GM19328 (cell line): Measurements from ENCODE around the gene HOXA1.

Experiments
- ATAC-seq: cut with Tn5 transposase; IDR thresholded peaks from one replicate; pipeline ENCODE4 v1.9.1; 2021; ENCODE audit warnings: mild to moderate bottlenecking, moderate library complexity; ENCODE audit not compliant: unreplicated experiment

HOXA1 gene

DNA sequence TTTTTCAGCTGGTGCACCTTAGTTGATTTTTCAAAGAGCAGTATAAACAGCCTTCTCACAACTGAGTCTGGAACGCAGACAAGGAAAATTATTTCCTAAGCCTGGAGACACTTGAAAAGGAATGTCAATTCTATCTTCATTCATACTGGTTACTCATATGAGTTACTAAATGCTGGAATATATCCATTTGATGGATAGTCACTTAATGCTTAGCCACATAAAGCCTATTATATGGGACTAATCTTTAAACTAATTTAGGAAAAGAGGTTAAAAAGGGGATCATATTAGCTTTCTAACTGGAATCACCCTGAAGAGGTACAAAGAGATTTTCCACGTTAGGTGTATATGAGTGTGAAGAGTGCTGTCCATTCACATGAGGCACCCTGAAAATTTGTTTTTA lies 36.4 kb upstream of the HOXA1 start:
- ATAC-seq, result no peak

DNA sequence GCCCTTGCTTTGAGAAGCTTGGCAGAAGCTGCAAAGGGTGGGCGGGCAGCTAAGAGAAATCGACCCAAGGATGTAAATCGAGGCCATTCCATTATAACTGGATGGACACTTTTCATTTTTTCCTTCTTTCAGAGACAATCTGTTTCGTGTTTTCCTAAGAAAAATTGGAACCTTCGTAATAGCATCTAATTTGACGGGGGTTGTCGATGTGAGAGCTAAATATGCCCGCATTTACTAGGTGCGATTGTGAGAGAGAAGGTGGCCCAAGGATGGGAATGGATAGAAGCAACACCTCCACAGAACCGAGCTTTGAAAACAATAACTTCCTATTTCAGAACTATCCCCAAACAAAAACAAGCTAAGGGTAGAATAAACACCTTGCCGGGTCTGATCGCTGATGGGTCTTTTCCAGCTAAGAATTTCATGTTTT lies 35.6 kb upstream of the HOXA1 start:
- no peak for ATAC-seq

DNA sequence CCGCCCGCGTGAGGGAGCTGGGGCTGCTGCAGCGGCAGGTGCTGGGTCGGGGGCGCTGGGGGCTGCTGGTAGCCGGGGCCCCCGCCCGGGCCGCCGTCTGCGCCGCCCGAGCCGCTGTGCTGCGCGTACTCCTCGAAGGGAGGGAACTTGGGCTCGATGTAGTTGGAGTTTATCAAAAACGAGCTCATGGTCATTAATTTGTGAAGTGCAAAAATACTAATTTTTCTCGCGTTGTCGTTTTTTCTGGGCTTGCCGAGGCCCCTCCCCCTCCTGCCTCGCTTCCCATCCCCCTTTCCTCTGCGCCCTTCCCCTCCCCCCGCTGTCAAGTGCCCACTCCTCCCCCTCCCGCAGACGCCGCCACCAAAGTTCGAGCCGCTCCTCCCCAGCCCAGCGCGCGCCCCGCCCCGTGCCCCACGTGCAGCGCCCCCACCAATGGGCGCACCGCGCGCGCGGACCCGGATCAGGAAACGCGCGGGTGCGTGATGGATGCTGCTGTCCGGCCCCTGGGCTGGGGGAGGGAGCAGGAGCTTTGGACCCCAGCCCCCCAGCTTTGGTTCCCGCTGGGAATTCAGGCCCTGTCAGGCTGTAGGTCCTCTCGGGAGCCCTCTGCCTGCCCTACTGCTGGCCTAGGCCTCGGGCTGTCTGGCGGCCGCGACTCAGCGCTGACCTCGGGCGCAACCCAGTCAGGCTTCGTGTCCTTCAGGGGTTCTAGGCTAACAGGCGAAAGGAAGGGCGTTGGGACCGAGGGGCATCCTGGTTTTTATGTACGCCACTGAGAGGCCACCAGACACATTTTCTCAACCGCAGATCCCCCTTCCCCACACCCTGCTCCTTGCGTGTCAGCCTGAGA lies 35.0 kb upstream of the HOXA1 start, which contains the start of gene HOXA4:
Gene HOXA4, minus strand, starts transcription at position 218 of the 850 bp plus-strand sequence. Its CDS starts 24 bp downstream, at position 194.
- no peak for ATAC-seq

- ATAC-seq, result no peak
These were observed 34.1 kb upstream of the HOXA1 start for GRCh38 chr7:27129729-27130539.

DNA sequence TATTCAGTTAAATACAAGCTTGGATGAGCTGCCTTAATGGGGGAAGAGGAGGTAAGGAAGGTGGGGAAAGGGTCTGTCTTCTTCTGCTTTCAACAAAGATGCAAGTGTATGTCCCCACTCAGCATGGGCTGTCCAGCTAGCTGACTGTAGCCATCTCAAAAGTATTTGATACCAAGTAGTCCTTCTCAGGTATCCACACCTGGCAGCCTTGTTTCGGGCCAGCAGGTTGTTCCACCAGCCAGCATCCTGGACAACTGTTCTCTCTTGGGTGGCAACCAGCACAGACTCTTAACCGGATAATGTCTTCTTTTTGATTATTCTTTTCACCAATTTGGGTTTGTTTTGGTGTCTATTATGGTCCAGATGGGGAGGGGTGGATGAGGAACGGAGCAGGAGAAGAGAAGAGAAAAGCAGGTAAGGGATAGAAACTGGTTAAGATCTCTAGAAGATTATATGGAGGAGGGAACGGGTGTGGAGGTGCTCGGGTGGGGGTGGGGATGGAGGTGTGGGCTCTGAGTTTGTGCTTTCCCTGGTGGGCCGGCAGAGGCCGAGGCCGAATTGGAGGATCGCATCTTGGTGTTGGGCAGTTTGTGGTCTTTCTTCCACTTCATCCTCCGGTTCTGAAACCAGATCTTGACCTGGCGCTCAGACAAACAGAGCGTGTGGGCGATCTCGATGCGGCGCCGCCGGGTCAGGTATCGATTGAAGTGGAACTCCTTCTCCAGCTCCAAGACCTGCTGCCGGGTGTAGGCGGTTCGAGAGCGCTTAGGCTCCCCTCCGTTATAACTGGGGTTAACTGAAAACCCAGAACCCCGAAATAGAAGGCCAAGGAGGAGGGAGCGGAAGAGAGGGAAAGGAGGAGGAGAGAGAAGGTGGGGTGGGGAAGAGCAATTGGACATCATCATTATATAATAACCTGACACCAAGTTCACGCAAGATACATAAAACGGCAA lies 33.3 kb upstream of the HOXA1 start:
- no peak for ATAC-seq

DNA sequence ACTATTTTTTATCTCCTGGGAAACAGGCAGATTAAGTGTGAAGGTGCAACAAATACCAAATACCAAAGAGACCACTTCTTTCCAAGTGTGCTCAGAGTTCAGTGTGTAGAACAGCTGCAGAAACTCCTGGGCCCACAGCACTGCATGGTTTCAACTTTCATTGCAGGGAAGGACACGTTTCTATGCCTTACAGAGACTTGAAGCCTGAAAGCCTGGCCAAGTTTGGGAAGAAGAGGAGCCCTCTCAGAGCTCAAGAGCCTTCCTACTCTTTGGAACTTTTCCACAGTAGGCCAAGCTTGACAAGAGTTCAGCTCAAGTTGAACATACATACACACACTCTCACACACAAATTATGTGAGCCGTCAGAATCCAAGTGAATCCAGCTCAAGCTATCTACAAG lies 32.2 kb upstream of the HOXA1 start:
- ATAC-seq, result no peak

DNA sequence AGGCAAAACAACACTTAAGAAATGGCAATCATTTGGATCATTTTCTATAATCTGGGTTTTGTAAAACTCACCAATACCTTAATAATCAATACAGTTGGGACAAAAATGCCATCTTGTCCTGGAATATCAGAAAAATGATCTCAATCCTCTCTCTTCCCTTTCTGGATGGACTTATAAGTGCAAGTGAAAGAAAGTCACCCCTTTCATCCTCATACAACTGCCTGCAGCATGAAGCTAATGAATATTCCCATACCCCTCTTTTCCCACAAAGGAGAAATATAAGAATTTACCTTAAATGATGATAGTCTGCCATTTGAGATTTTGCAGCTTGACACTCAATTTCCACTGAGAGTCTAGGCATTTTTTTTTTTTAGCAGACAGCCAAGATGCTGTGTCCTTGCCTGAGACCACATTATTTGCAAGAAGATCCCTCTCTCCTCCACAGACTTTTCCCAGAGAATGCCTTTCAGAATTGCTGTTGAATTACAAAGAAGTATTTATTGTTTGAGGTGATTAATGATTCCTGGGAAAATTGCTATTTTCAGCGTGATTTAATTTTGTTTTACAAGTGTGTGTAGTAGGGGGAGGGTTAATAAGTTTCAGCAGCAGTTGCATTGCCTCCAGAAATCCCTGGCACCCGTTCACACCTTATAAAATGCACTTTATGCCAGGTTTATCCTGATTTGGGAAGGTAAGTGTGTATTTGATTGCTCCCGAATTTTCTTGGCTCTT lies 31.0 kb upstream of the HOXA1 start:
- no peak for ATAC-seq

DNA sequence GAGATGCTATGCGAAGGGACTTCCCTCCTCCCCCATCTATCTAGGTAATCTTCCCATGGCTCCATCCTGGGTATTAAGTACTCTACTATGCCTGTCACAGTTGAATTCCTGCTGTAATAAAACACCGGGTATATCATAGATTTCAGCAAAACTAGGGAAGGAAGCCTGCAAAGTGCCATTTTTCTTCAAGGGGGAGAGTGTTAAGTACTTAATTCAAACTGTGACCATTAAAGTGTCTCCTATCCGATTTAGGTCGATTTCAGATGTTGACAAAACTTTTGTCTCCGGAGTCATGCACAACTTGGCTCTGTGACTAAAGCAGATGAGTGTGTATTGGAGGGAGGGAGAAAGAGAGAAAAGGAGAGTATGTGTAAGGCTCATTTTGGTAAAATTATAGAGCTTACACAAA lies 30.2 kb upstream of the HOXA1 start:
- no peak for ATAC-seq

DNA sequence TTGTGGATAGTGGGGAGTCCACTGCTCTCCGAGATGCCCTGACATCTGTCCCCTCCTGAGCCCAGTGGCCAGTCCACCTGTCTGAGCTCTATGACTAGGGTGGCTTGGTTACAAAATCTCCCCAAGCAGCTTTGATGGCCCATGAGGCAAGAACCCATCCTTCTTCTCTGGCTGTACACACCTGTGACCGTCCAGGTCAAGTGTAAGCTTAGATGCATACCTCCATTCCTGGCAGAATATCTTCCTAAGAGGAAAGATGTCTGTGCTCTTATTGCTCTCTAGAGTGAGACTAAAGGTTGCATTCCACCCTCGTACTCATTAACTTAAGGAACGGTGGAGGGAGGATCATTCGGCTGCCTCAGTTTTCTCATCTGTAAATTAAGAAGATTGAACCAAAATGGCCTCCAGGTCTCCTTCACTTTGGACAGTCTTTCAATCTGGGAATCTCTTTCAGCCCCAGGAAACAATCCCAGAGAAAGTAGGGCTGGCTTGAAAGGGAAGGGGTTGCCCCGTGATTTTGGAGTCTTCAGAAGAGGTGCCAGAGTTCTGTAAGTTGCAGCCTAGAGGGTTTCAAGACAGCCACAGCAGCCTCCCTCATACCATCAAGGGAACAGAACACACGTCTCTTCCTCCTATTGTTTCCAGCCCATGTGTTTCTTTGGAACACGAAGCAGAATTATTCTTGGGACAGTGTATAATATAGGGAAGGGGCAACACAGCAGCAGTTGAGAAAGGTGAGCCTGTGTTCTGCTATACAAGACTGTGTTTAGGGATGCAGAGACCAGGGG lies 29.3 kb upstream of the HOXA1 start:
- no peak for ATAC-seq

GRCh38 chr7:27124096-27124901 lies 28.5 kb upstream of the HOXA1 start:
- no peak for ATAC-seq

GRCh38 chr7:27123477-27124053 lies 27.8 kb upstream of the HOXA1 start:
- ATAC-seq, result no peak

DNA sequence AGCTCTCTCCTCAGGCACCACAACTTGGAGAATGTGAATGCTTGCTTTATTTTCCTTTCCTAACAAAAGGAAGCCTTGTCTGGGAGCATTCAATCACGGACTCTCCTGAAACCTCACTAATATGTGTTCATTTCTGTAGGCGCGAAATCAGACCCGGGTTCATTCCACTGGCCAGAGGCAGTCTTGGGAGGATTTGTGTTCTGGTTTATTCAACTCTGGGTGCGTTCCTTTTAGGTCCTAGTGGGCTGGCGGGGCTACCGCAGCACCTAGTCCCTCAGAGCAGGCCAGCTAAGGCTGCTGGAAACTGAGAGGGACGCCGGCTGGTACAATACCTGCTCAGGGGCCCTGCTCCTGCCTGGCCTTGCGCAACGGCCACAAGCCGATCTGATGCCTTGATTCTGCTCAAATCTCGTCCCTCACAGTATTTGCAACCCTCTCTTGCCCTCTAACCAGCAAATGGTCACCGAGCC lies 27.2 kb upstream of the HOXA1 start:
- ATAC-seq, result no peak

DNA sequence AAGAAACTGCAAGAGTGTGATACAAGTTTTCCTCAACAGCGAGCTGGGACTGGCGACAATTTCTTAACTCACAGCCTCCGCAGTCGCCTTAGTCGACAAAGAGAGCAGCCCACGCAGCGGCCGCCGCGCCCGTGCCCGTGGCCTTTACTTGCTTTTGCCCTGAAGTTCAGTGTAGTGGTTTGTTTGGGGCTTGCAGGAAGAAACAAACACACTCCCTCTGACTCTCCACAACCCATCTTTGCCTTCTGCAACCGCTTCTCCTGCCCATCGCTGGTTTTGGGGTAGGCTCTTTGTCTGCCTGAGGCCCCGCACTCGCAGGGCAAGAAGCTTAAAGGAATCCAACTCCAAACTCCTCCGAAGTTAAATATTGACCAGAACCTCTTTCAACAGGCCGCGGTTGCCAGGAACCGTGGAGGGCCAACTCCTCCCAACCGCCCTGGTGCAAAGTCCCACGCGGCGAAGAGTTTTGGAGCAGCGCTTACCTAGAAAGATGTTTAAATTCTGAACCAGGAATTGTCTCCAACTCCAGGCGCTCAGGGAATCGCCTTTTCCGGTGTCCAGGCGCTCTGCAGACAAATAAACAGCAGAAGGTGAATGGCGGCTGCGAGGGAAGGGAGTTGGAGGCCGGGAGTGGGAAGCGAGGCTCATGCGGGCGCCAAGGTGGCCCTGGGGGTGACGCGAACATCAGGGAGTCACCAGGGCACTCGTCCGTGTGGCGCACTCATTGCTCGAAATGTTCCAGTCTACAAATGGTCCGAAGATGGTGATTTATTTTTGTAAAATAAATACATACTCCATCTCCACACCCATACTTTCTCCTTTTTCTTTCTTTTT lies 26.5 kb upstream of the HOXA1 start:
- ATAC-seq, result no peak

- no peak for ATAC-seq
These were observed 25.9 kb upstream of the HOXA1 start for GRCh38 chr7:27121684-27122076.

GRCh38 chr7:27119412-27119911 lies 23.7 kb upstream of the HOXA1 start:
- no peak for ATAC-seq

DNA sequence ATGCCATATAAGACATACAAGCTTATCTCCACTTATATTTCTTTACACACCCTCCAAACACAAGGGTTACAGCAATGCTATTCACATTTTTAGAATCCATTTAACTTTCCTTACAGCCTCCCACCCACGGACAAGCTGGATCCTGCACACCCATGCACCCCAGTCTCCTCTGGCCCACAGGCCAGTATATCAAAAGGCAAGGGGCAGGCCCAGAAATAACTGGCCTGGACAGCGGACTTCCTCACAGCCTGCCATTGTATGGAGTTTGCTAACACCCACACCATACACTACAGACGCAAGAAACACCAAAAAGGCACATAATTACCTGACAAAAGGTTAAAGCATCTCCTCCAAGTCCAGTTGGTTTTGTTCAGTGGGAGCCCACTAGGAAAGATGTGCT lies 22.8 kb upstream of the HOXA1 start:
- ATAC-seq, result no peak

DNA sequence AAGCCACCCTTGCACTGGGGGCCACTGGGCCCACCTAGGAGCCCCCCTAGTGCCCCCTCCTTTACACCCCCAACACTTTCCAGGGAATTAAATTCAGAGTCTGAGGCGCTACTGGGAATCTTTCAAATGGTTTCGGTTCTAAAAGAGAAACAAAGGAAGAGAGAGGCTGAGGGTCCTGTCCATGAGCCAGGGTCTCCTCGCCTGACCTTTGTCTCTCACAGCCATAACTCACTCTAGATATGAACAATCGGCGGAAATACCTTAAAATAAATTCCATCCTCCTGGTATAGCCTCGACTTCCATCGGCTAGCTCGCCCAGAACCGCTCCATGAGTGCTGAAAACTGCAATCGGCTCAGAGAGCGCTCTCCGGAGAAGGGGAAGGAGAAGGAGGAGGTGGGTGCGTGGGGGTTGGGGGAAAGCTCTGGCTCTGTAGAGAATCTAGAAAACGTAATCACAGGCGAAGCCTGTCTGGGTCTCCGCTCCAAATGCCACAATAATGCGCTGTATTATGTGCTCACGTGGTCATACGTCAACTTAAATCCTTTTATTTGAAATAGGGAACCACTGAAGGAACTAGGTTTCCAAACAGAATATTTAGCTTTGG lies 22.2 kb upstream of the HOXA1 start:
- no peak for ATAC-seq
